Neural cell (in vitro differentiated cells): ENCODE data around the gene TAOK2. TPM values are rescaled to one million over a fixed set of nuclear protein-coding genes. Genes with fewer than 3 reads are reported as not detected.

Experiments used
- polyA plus RNA-seq: library from polyadenylated mRNA; depleted of rRNA; stranded (reverse); fragments of >200 nt; gene quantifications from 2 replicates; pipeline ENCODE4 v1.2.3, GENCODE V29; 2014

TAOK2 gene
- polyA plus RNA-seq, 1 donor from 2014 or later: 62.7 TPM

Other genes with a start within 250 kb of the TAOK2 start
- not detected in 2 replicates for gene C16orf54, start 227.9 kb upstream of the TAOK2 start, polyA plus RNA-seq
- gene ZG16, start 195.6 kb upstream of the TAOK2 start, polyA plus RNA-seq: not detected in 2 replicates
- gene KIF22, start 183.1 kb upstream of the TAOK2 start, polyA plus RNA-seq: 81.1 and 89.7 TPM in 2 replicates
- 147 and 168 TPM in 2 replicates for gene MAZ, start 167.3 kb upstream of the TAOK2 start, polyA plus RNA-seq
- 84.2 and 105 TPM in 2 replicates for gene PRRT2, start 161.7 kb upstream of the TAOK2 start, polyA plus RNA-seq
- 86.8 and 88.7 TPM in 2 replicates for gene PAGR1, start 157.7 kb upstream of the TAOK2 start, polyA plus RNA-seq
- 2.5 and 5.7 TPM in 2 replicates for gene MVP, start 153.4 kb upstream of the TAOK2 start, polyA plus RNA-seq
- 92.6 and 95.6 TPM in 2 replicates for gene CDIPT, start 110.6 kb upstream of the TAOK2 start, polyA plus RNA-seq
- gene SEZ6L2, start 74.3 kb upstream of the TAOK2 start, polyA plus RNA-seq: 48.8 and 52.7 TPM in 2 replicates
- 38.9 and 48.2 TPM in 2 replicates for gene ASPHD1, start 73.4 kb upstream of the TAOK2 start, polyA plus RNA-seq
- 55.0 and 70.7 TPM in 2 replicates for gene KCTD13, start 47.6 kb upstream of the TAOK2 start, polyA plus RNA-seq
- gene TMEM219, start 11.8 kb upstream of the TAOK2 start, polyA plus RNA-seq: 154 and 157 TPM in 2 replicates
- 51.2 and 65.4 TPM in 2 replicates for gene HIRIP3, start 21.7 kb downstream of the TAOK2 start, polyA plus RNA-seq
- gene INO80E, start 22.4 kb downstream of the TAOK2 start, polyA plus RNA-seq: 106 and 130 TPM in 2 replicates
- 7.3 and 8.5 TPM in 2 replicates for gene DOC2A, start 37.2 kb downstream of the TAOK2 start, polyA plus RNA-seq
- gene C16orf92, start 49.3 kb downstream of the TAOK2 start, polyA plus RNA-seq: not detected in 2 replicates
- 18.9 and 21.7 TPM in 2 replicates for gene TLCD3B, start 57.4 kb downstream of the TAOK2 start, polyA plus RNA-seq
- gene ALDOA, start 91.9 kb downstream of the TAOK2 start, polyA plus RNA-seq: 59.3 and 71.3 TPM in 2 replicates
- gene PPP4C, start 102.1 kb downstream of the TAOK2 start, polyA plus RNA-seq: 173 and 184 TPM in 2 replicates
- not detected in 2 replicates for gene TBX6, start 118.1 kb downstream of the TAOK2 start, polyA plus RNA-seq
- gene YPEL3, start 122.3 kb downstream of the TAOK2 start, polyA plus RNA-seq: 76.9 and 90.1 TPM in 2 replicates
- gene GDPD3, start 139.7 kb downstream of the TAOK2 start, polyA plus RNA-seq: 2.7 and 3.6 TPM in 2 replicates
- gene MAPK3, start 149.4 kb downstream of the TAOK2 start, polyA plus RNA-seq: 18.5 and 20.2 TPM in 2 replicates
- 106 and 107 TPM in 2 replicates for gene CORO1A, start 209.7 kb downstream of the TAOK2 start, polyA plus RNA-seq
- 394 and 487 TPM in 2 replicates for gene BOLA2B, start 219.8 kb downstream of the TAOK2 start, polyA plus RNA-seq
- 22.8 and 43.4 TPM in 2 replicates for gene SLX1A, start 220.0 kb downstream of the TAOK2 start, polyA plus RNA-seq
- gene SULT1A3, start 225.4 kb downstream of the TAOK2 start, polyA plus RNA-seq: 12.1 and 13.2 TPM in 2 replicates